ENCODE data around the gene CRK.

Gene CRK

DNA sequence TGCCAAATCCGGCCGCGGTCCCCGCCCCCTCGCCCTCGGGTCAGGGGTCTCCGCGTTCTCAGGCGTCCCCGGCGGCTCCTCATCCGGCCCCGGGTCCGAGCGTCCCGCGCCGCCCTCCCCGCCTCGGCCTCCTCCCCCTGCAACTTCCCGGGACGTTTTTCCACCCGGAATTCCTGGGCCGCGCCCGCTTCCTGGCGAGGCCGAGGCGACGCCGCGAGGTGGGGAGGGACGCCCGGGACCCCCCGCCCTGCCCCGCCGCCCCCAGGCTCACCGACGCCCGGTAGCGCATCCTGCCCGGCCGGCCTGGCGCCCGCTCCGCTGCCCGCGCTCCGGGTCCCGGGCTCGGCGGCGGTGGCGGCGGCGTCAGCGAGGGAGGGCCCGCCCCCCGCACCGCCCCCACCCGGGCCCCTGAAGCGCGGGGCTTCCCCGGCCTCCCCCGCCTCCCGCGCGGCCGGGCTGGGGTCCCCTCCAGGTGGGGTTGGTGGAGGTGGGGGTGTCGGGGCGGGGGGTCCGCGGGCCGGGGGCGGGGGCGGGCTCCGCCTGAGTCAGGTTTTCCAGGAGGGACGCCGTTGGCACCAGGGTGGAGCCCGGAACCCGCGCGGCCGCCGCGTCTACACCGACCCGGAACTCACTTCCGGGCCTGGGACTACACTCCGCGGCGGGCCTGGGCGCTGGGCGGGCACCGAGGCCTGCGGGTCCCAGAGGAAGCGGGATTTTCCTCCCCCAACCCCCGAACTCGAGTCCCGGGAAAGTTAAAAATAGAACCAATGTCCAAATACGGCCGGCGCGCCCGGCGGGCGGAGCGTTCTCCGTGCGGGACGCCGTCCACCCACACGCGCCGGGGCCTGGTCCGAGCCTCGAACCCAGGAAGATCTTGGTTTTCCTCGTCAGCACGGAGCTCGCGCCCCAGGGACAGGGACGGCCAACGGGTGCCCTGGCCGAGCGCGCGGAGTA, 29.7 kb upstream of the CRK start:
- DNase-seq = no peak

- no peak for DNase-seq
Observed at GRCh38 chr17:1484676-1485422, 28.8 kb upstream of the CRK start.

DNA sequence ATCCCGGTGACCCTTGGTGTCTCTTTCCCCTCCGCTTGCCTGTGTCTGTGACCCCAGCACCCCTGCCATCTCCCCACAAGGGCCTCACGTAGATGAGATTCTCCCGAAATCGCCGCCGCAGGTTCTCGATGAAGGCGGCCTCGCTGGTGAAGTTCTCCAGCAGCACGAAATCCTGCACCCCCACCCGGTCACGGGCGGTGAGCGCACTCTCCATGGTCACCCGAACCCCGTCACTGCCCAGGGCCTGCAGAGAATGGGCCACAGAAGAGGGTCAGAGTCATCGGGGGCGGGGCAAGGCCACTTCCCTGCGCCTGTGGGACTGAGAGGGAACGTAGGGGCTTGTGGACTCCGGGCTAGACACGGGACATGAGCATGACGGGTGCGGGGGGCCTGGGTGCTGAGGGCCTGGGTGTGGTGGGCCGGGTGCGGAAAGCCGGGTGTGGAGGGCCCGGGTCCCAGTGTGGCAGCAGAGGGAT, 28.1 kb upstream of the CRK start:
- no peak for DNase-seq

GRCh38 chr17:1482680-1483079, 26.6 kb upstream of the CRK start:
- no peak for DNase-seq

DNA sequence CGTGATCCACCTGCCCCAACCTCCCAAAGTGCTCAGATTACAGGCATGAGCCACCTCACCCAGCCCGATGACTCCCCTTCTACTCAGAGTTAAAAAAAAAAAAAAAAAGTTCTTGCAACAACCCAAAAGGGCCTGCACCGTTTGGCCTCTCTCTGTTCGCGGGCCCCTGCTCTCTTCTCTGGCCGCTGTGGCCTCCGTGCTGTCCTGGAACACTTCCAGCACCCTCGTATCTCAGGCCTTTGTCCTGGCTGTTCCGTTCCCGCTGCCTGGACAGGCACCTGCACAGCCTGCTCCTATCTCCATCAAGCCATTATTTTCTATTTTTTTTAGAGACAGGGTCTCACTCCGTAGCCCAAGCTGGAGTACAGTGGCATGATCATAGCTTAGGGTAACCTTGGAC, 25.7 kb upstream of the CRK start:
- DNase-seq = no peak

GRCh38 chr17:1480747-1481465, 24.9 kb upstream of the CRK start:
- DNase-seq = no peak

- DNase-seq = no peak
Observed at GRCh38 chr17:1478418-1478817, 22.4 kb upstream of the CRK start.

- DNase-seq = no peak
Observed at GRCh38 chr17:1475321-1475854, 19.4 kb upstream of the CRK start.

DNA sequence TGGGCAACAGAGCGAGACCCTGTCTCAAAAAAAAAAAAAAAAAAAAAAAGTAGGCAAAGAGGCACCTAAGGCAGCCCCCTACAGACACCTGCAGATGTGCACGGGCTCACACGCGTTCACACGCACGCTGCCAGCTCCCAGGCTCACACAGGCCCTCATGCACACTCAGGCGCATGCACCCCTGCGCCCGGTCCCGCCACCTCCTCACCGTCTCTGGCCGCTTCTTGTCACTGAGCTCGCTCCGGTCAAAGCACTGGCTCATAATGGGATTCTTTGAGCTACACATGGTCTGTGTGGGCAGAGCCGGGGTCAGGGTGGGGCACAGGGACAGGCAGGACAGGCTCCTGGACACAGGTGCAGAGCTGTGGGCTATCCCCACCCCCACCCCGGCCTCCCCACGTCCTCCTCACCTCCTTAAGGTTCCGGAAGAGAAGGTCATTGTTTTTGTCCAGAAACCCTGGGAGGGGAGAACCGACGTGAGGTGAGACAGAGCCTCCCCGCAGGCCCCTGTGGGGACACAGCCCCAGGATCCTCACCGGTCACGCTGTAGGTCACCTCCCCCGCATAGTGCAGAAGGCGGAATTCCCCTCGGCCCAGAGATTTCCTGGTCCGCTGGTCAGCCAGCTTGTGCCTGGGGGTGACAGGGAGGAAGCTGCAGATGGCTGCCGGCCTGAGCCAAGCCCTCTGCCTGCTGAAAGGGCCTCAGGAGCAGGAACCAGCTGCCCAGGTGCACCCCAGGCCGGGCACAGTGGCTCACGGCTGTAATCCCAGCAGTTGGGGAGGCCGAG, 18.6 kb upstream of the CRK start:
- no peak for DNase-seq

- no peak for DNase-seq
Observed at GRCh38 chr17:1473841-1474240, 17.8 kb upstream of the CRK start.

DNA sequence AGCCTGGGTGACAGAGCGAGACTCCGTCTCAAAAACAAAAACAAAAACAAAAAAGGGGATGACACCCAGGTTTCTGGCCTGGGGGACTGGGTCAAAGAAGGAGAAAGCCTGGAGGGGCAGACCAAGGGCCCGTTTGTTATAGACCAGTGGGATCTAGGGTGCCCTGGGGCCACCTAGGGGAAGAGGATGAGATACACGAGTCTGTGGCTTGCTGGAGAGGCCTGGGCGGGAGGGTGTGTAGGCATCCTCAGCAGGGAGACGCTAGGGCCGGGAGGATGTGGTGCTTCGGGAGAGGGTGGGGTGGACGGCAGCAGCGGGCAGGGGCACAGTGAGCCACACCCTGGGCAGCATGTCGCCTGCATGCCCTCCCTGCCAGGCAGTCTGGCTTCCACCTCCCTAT, 17.1 kb upstream of the CRK start:
- DNase-seq = no peak

GRCh38 chr17:1471911-1472821, 16.1 kb upstream of the CRK start:
- DNase-seq = no peak

DNA sequence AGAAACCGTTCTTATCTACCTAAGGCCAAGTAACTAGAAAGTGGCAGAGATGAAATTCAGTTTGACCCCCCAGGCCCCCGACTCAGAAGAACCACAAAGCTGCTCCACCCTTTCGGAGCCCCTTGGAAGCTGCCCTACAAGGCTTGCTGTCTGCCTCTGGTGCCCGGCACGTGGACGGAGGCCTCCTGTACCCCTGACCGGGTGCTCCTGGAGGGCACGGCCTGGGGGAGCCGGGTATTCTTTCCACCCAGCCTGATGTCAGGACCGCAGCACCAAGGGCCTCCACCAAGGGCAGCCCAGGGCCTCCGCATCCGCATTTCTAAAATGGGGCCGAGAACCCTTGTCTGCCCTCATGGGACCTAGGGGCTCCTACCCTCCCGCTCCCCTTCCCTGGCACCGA, 15.5 kb upstream of the CRK start:
- no peak for DNase-seq

- no peak for DNase-seq
Observed at GRCh38 chr17:1470755-1471462, 14.9 kb upstream of the CRK start.

DNA sequence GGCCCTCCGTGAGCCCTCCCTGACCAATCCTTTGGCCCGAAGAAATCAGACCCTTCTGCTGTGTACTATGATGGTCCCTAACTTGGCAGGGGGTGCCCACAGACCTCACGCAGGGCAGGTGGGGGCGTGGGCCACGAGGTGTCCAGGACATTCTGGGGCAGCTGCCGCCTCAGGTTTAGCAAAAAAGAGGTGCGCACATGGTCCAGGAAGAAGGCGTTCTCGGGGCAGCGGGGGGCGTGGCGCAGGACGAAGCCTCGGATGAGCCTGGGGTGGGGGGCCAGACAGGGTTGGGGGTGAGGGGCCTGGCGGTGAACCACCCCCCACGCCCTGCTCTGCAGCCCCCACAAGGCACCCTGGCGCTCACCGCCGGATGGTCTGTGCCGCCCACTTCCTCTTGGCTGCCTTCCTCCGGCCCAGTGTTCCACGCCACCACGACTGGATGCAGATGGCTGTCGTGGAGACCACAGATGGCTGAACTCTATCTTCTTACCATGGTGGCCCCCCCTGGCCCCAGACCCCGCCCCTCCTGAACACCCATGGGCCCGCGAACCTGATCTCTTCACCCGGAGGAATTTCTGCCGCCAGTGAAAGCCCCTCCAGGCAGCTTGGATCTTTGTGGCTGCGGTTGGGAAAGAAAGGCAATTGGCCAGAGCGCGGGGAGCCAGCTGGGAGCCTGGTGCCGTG, 14.2 kb upstream of the CRK start:
- no peak for DNase-seq

DNA sequence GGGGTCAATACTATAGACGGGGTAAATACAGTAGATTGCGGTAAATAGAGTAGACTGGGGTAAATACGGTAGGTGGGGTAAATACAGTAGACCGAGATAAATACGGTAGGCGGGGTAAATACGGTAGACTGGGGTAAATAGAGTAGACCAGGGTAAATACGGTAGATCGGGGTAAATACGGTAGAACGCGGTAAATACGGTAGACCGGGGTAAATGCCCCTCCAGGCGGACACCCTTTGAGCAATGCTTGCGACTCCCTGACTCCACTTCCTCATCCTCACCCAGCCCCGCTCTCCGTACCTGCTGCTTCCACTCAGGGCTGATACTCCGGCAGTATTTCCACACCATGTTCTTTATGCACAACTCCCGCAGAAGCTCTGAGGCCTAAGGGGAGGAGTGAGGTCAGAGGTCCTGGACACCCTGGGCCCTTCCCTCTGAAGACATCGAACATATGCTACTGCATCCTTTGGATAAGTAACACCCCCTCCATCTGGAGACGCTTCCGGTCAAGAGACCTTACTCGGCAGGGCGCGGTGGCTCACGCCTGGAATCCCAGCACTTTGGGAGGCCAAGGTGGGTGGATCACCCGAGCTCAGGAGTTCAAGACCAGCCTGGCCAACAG, 13.3 kb upstream of the CRK start:
- DNase-seq = no peak

- DNase-seq = no peak
Observed at GRCh38 chr17:1467898-1468492, 12.0 kb upstream of the CRK start.

GRCh38 chr17:1467258-1467657, 11.2 kb upstream of the CRK start:
- DNase-seq = no peak

GRCh38 chr17:1464186-1464585, 8.2 kb upstream of the CRK start:
- DNase-seq = no peak
